H9 (cell line): ENCODE results near the gene CFAP157. TPM values are rescaled to one million over a fixed set of nuclear protein-coding genes. Genes with fewer than 3 reads are reported as not detected.
A peak's percentile ranks its signal among the peaks of the same experiment; 100 is the strongest.

Experiments used
- DNase-seq: peaks from one replicate; pipeline ENCODE4 v3.0.0-alpha.2; 2017
- H2AFZ ChIP-seq: one replicate; pipeline ENCODE4 v1.6.1; 2013; ENCODE audit warnings: mild to moderate bottlenecking, low read length, control low read depth, moderate library complexity
- H2AK5ac ChIP-seq: 2 replicates; pipeline ENCODE4 v1.6.1; 2013; ENCODE audit warnings: low read length, control low read depth, mixed read lengths; ENCODE audit not compliant: insufficient read length
- H2BK120ac ChIP-seq: one replicate; pipeline ENCODE4 v1.6.1; 2013; ENCODE audit warnings: low read depth, mild to moderate bottlenecking, low read length, control low read depth, inconsistent platforms; ENCODE audit not compliant: poor library complexity, severe bottlenecking
- H2BK12ac ChIP-seq: 2 replicates; pipeline ENCODE4 v1.6.1; 2013; ENCODE audit warnings: low read length, control low read depth, mixed read lengths, low read depth; ENCODE audit not compliant: insufficient read length
- H2BK15ac ChIP-seq: 2 replicates; pipeline ENCODE4 v1.6.1; 2013; ENCODE audit warnings: low read depth, low read length, control low read depth
- H2BK20ac ChIP-seq: one replicate; pipeline ENCODE4 v1.6.1; 2013; ENCODE audit warnings: low read depth, mild to moderate bottlenecking, low read length, control low read depth, inconsistent platforms; ENCODE audit not compliant: poor library complexity, severe bottlenecking
- H2BK5ac ChIP-seq: 2 replicates; pipeline ENCODE4 v1.6.1; 2013; ENCODE audit warnings: low read length, control low read depth, mixed read lengths; ENCODE audit not compliant: insufficient read length
- H3K14ac ChIP-seq: 2 replicates; pipeline ENCODE4 v1.6.1; 2013; ENCODE audit warnings: low read length, control low read depth; ENCODE audit not compliant: insufficient read depth
- H3K18ac ChIP-seq: 2 replicates; pipeline ENCODE4 v1.6.1; 2013; ENCODE audit warnings: low read depth, mild to moderate bottlenecking, mixed read lengths, low read length, control low read depth; ENCODE audit not compliant: insufficient read length
- H3K23ac ChIP-seq: 2 replicates; pipeline ENCODE4 v1.6.1; 2013; ENCODE audit warnings: low read length, control low read depth, mixed read lengths, low read depth; ENCODE audit not compliant: insufficient read length
- H3K23me2 ChIP-seq: 2 replicates; pipeline ENCODE4 v1.6.1; 2013; ENCODE audit warnings: low read depth, mild to moderate bottlenecking, mixed read lengths, low read length, control low read depth; ENCODE audit not compliant: insufficient read length, poor library complexity, severe bottlenecking
- H3K27ac ChIP-seq: 2 replicates; pipeline ENCODE4 v1.5.1; 2013; ENCODE audit warnings: low read length, control low read depth, mixed read lengths, low read depth; ENCODE audit not compliant: insufficient read length
- H3K27me3 ChIP-seq: 2 replicates; pipeline ENCODE4 v1.6.1; 2013; ENCODE audit warnings: low read length, control low read depth, inconsistent platforms; ENCODE audit not compliant: insufficient read depth
- H3K4ac ChIP-seq: 2 replicates; pipeline ENCODE4 v1.6.1; 2013; ENCODE audit warnings: low read depth, mild to moderate bottlenecking, control low read depth, inconsistent platforms, low read length, moderate library complexity
- H3K4me1 ChIP-seq: 2 replicates; pipeline ENCODE4 v1.6.1; 2013; ENCODE audit warnings: low read length, control low read depth, inconsistent platforms; ENCODE audit not compliant: insufficient read depth
- H3K4me2 ChIP-seq: 2 replicates; pipeline ENCODE4 v1.6.1; 2013; ENCODE audit warnings: low read length, control low read depth, mixed read lengths; ENCODE audit not compliant: insufficient read length, insufficient read depth
- H3K56ac ChIP-seq: 2 replicates; pipeline ENCODE4 v1.6.1; 2013; ENCODE audit warnings: low read depth, mild to moderate bottlenecking, mixed read lengths, low read length, control low read depth; ENCODE audit not compliant: insufficient read length
- H3K79me1 ChIP-seq: 2 replicates; pipeline ENCODE4 v1.6.1; 2013; ENCODE audit warnings: low read depth, mild to moderate bottlenecking, moderate library complexity, low read length, control low read depth, inconsistent platforms; ENCODE audit not compliant: insufficient read depth, poor library complexity, severe bottlenecking
- H3K79me2 ChIP-seq: 2 replicates; pipeline ENCODE4 v1.6.1; 2013; ENCODE audit warnings: low read length, control low read depth, inconsistent platforms; ENCODE audit not compliant: insufficient read depth
- H3K9ac ChIP-seq: 2 replicates; pipeline ENCODE4 v1.6.1; 2013; ENCODE audit warnings: low read length, control low read depth, mixed read lengths; ENCODE audit not compliant: insufficient read length; ENCODE audit errors: extremely low read depth
- H3K9me3 ChIP-seq: one replicate; pipeline ENCODE4 v1.6.1; 2013; ENCODE audit warnings: low read depth, low read length, inconsistent platforms; ENCODE audit not compliant: control insufficient read depth
- H3T11ph ChIP-seq: one replicate; pipeline ENCODE4 v1.6.1; 2013; ENCODE audit warnings: mild to moderate bottlenecking, low read length, control low read depth, inconsistent platforms
- H4K20me1 ChIP-seq: one replicate; pipeline ENCODE4 v1.6.1; 2013; ENCODE audit not compliant: control insufficient read depth, insufficient read length, insufficient read depth
- H4K5ac ChIP-seq: 2 replicates; pipeline ENCODE4 v1.6.1; 2013; ENCODE audit warnings: low read depth, mild to moderate bottlenecking, mixed read lengths, low read length, control low read depth; ENCODE audit not compliant: insufficient read length
- H4K8ac ChIP-seq: replicated peaks from 2 replicates; pipeline ENCODE4 v1.6.1; 2013; ENCODE audit warnings: low read length, control low read depth, mixed read lengths, low read depth; ENCODE audit not compliant: insufficient read length
- H4K91ac ChIP-seq: 2 replicates; pipeline ENCODE4 v1.6.1; 2013; ENCODE audit warnings: low read depth, mild to moderate bottlenecking, moderate library complexity, mixed read lengths, low read length, control low read depth; ENCODE audit not compliant: insufficient read length
- H3K27ac Mint-ChIP-seq, 3 experiments: 2 replicates in 2 of 3; 3 replicates in 1 of 3; pipeline ENCODE4 v1.8.0; 2020 to 2021; ENCODE audit warnings: mixed read lengths in 3 of 3, mild to moderate bottlenecking in 1 of 3, moderate library complexity in 1 of 3
- H3K27me3 Mint-ChIP-seq: 2 replicates; pipeline ENCODE4 v1.8.0; 2021; ENCODE audit warnings: low read depth, mild to moderate bottlenecking, moderate library complexity, mixed read lengths
- H3K36me3 Mint-ChIP-seq, 3 experiments: 2 replicates in 2 of 3; 3 replicates in 1 of 3; pipeline ENCODE4 v1.8.0; 2020 to 2021; ENCODE audit warnings: low read depth in 3 of 3, mixed read lengths in 3 of 3; ENCODE audit not compliant: insufficient read depth in 1 of 3
- H3K4me1 Mint-ChIP-seq, 2 experiments: 2 replicates each; pipeline ENCODE4 v1.8.0; 2020; ENCODE audit warnings: mixed read lengths in 2 of 2
- H3K4me3 Mint-ChIP-seq, 2 experiments: 2 replicates in 1 of 2; 3 replicates in 1 of 2; pipeline ENCODE4 v1.8.0; 2020 to 2021; ENCODE audit warnings: mild to moderate bottlenecking in 2 of 2, mixed read lengths in 2 of 2, moderate library complexity in 1 of 2
- H3K9me3 Mint-ChIP-seq, 2 experiments: 2 replicates in 1 of 2; 3 replicates in 1 of 2; pipeline ENCODE4 v1.8.0; 2020; ENCODE audit warnings: mild to moderate bottlenecking in 2 of 2, mixed read lengths in 2 of 2, moderate library complexity in 1 of 2
- WGBS: extraction: QIAGEN DNeasy Blood & Tissue Kit; methylation state at CpG from one replicate; pipeline ENCODE4 v1.1.7; 2013; ENCODE audit warnings: missing lambda C conversion rate, low lambda C conversion rate, mixed read lengths; ENCODE audit not compliant: insufficient read length; ENCODE audit errors: extremely low coverage; 5-methylcytosine and 5-hydroxymethylcytosine counted together
- total RNA-seq: library from RNA; stranded (reverse); gene quantifications from 2 replicates; pipeline ENCODE4 v1.2.1, GENCODE V29; 2021
- TF ChIP-seq, protein P1 (sequence below): fragments of 200-600 bp; sonication (generic); conservative IDR thresholded peaks from 3 replicates; pipeline ENCODE4 v1.8.0; 2021; ENCODE audit warnings: antibody characterized with exemption, mild to moderate bottlenecking

Gene CFAP157
- total RNA-seq, 1 experiment from 2014 or later = 0.22 TPM

DNA sequence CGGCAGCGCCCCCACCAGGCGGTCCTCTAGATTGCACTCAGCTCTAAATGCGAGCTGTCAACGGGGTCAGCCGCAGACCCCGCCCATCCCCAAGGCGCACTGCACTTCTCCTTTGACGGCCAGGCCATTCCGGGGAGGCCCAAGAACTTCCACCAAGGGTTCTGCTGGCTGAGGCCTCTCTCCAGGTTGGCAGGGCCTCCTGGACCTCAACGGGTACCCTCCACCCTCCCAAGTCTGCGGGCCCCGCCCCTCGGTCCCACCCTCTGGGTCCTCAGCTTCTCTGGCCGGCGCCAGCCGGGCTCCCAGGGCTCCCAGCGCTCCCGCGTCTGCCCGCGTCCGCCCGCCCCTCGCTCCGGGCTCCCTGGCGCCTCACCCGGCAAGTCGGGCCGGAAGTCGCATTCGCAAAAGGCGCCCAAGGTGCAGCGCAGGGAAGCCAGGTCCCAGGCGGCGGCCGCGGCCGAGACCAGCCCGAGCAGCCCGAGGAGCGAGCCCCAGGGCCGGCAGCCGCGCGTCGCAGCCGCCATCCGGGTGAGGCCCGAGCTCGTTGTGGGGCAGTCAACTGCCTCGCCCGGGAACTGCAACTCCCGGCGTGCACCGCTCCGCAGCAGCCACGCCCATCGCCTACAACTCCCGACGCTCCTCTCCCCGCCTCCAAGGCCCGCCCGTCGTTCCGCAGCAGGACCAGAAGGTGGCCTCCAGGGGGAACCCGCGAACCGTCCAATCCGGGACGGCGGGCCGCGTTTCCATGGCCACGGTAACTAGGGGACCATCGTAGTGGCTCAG, 28.1 kb downstream of the CFAP157 start, which contains the start of gene TOR2A:
TSS of gene TOR2A (minus strand) at position 548 of the 783 bp plus-strand sequence. CDS start at position 524, 24 bp downstream.
- Histone ChIP-seq H2AFZ (no peak within 1 kb of the TSS), H3K4ac (peak within 1 kb of the TSS; percentile 15), H3K18ac (peak within 1 kb of the TSS; percentile 89), H3K27ac (no peak within 1 kb of the TSS), H3K9ac (no peak within 1 kb of the TSS), H3K23ac (no peak within 1 kb of the TSS), H3K79me2 (no peaks in the 10 kb centered on the region), H3T11ph (peak within 1 kb of the TSS; percentile 0), H2BK15ac (no peak within 1 kb of the TSS), H3K14ac (peak within 1 kb of the TSS; percentile 85; the same call in 1 of the 2 replicates), H3K79me1 (no peaks in the 10 kb centered on the region), H3K9me3 (no peaks in the 10 kb centered on the region), H3K27me3 (no peaks in the 10 kb centered on the region), H4K8ac (no peak within 1 kb of the TSS), H3K23me2 (no peaks in the 10 kb centered on the region), H4K20me1 (no peaks in the 10 kb centered on the region), H3K4me2 (peak within 1 kb of the TSS; percentile 34), H3K4me1 (no peaks in the 10 kb centered on the region), H2BK20ac (peak within 1 kb of the TSS; percentile 92), H2BK5ac (no peak within 1 kb of the TSS), H3K56ac (no peak within 1 kb of the TSS), H4K5ac (no peak within 1 kb of the TSS), H2BK120ac (peak within 1 kb of the TSS; percentile 54), H4K91ac (no peak within 1 kb of the TSS), H2AK5ac (no peak within 1 kb of the TSS), H2BK12ac (no peak within 1 kb of the TSS)
- Mint-ChIP-seq H3K27ac (peak within 1 kb of the TSS in 1 of 3 experiments; percentile 77; a peak in 2 of 7 replicates), H3K4me1 (peaks cover 9 to 10% of the 10 kb centered on the region in 2 experiments), H3K36me3 (no peaks in the 10 kb centered on the region; a peak in 1 of 7 replicates), H3K4me3 (peak within 1 kb of the TSS; percentile 70 to 89), H3K27me3 (peaks cover 15% of the 10 kb centered on the region), H3K9me3 (no peaks in the 10 kb centered on the region)
- TF ChIP-seq, protein P1, sequence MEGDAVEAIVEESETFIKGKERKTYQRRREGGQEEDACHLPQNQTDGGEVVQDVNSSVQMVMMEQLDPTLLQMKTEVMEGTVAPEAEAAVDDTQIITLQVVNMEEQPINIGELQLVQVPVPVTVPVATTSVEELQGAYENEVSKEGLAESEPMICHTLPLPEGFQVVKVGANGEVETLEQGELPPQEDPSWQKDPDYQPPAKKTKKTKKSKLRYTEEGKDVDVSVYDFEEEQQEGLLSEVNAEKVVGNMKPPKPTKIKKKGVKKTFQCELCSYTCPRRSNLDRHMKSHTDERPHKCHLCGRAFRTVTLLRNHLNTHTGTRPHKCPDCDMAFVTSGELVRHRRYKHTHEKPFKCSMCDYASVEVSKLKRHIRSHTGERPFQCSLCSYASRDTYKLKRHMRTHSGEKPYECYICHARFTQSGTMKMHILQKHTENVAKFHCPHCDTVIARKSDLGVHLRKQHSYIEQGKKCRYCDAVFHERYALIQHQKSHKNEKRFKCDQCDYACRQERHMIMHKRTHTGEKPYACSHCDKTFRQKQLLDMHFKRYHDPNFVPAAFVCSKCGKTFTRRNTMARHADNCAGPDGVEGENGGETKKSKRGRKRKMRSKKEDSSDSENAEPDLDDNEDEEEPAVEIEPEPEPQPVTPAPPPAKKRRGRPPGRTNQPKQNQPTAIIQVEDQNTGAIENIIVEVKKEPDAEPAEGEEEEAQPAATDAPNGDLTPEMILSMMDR = peak; percentile 93
- WGBS = no CpG with 5 or more reads among the region's 76 CpGs
- peak; percentile 98 for DNase-seq
